HG03469 (cell line): Measurements from ENCODE around the gene TSPYL2.

Experiments used
- ATAC-seq: cut with Tn5 transposase; IDR thresholded peaks from one replicate; pipeline ENCODE4 v1.9.1; 2021; ENCODE audit warnings: mild to moderate bottlenecking, moderate library complexity, moderate number of reproducible peaks; ENCODE audit not compliant: unreplicated experiment

Gene TSPYL2

GRCh38 chrX:53081925-53082772 is at the start of gene TSPYL2:
Gene TSPYL2, plus strand, starts transcription at chrX:53082367. Its CDS starts 132 bp downstream, at chrX:53082499.
- ATAC-seq: peak; percentile 90

- no peak for ATAC-seq
These were observed 46.0 kb upstream of the TSPYL2 start for GRCh38 chrX:53036149-53036548.

GRCh38 chrX:53039236-53039635 is 42.9 kb upstream of the TSPYL2 start:
- no peak for ATAC-seq

- no peak for ATAC-seq
These were observed 37.2 kb upstream of the TSPYL2 start for GRCh38 chrX:53044995-53045394.

- ATAC-seq: no peak
These were observed 34.9 kb upstream of the TSPYL2 start for GRCh38 chrX:53047228-53047627.

- ATAC-seq: no peak
These were observed 33.7 kb upstream of the TSPYL2 start, which contains the start of gene GPR173 for GRCh38 chrX:53048169-53049126. Gene GPR173, plus strand, starts transcription at chrX:53048789. Its CDS starts 27,833 bp downstream, at chrX:53076622.

- ATAC-seq: no peak
These were observed 33.0 kb upstream of the TSPYL2 start for GRCh38 chrX:53049127-53049517.

GRCh38 chrX:53050841-53051240 is 31.3 kb upstream of the TSPYL2 start:
- ATAC-seq: no peak

- ATAC-seq: no peak
These were observed 26.8 kb upstream of the TSPYL2 start for GRCh38 chrX:53055244-53055849.

GRCh38 chrX:53056292-53056691 is 25.9 kb upstream of the TSPYL2 start:
- ATAC-seq: no peak

- no peak for ATAC-seq
These were observed 17.1 kb upstream of the TSPYL2 start for GRCh38 chrX:53065104-53065503.

- ATAC-seq: no peak
These were observed 11.1 kb upstream of the TSPYL2 start for GRCh38 chrX:53071064-53071463.

GRCh38 chrX:53071604-53072417 is 10.4 kb upstream of the TSPYL2 start:
- peak; percentile 63 for ATAC-seq

- no peak for ATAC-seq
These were observed 9.6 kb upstream of the TSPYL2 start for GRCh38 chrX:53072418-53073114.

GRCh38 chrX:53073115-53073586 is 9.0 kb upstream of the TSPYL2 start:
- ATAC-seq: no peak

- ATAC-seq: no peak
These were observed 7.2 kb upstream of the TSPYL2 start for GRCh38 chrX:53075011-53075410.

GRCh38 chrX:53076671-53077070 is 5.5 kb upstream of the TSPYL2 start:
- ATAC-seq: no peak

- ATAC-seq: no peak
These were observed 4.7 kb upstream of the TSPYL2 start for GRCh38 chrX:53077207-53078197.
